Right cardiac atrium (tissue), 5 donors: Measurements from ENCODE around the gene KMT2E. TPM values are rescaled to one million over a fixed set of nuclear protein-coding genes. Genes with fewer than 3 reads are reported as not detected.
A peak's percentile ranks its signal among the peaks of the same experiment; 100 is the strongest.

Experiments used
- ATAC-seq, 2 donors: fragments of 200-7000 bp; cut with Tn5 transposase; one replicate each; pipeline versions ENCODE4 v1.8.0 to v1.9.1; 2020; ENCODE audit warnings: moderate library complexity in 2 of 2, mild to moderate bottlenecking in 1 of 2
- DNase-seq, 3 donors: peaks; one replicate each; pipeline ENCODE4 v3.0.0-alpha.2; 2020
- H3K27ac ChIP-seq: one replicate; pipeline ENCODE4 v1.5.1; 2013; ENCODE audit warnings: mild to moderate bottlenecking, low read length, control low read depth, moderate library complexity
- H3K27me3 ChIP-seq: one replicate; pipeline ENCODE4 v1.6.1; 2013; ENCODE audit not compliant: control insufficient read depth, insufficient read depth
- H3K4me1 ChIP-seq: one replicate; pipeline ENCODE4 v1.6.1; 2013; ENCODE audit warnings: low read length; ENCODE audit not compliant: control insufficient read depth, insufficient read depth
- H3K4me3 ChIP-seq: one replicate; pipeline ENCODE4 v1.5.1; 2013; ENCODE audit warnings: low read length, control low read depth
- H3K9me3 ChIP-seq: one replicate; pipeline ENCODE4 v1.6.1; 2013; ENCODE audit warnings: low read length; ENCODE audit not compliant: control insufficient read depth
- WGBS: extraction: QIAGEN DNeasy Blood & Tissue Kit; methylation state at CpG from one replicate; pipeline ENCODE4 v1.1.7; 2013; 5-methylcytosine and 5-hydroxymethylcytosine counted together
- intact Hi-C, 4 donors: fragments of 100-400 bp; cut with DNase I; formaldehyde crosslinking; loops; one replicate each; pipeline versions ENCODE4 v1.11.0 to v1.14.0; 2022 to 2023
- polyA plus RNA-seq: library from polyadenylated mRNA; stranded (reverse); fragments of 200-250 nt; gene quantifications from one replicate; pipeline ENCODE4 v1.2.3, GENCODE V29; 2013
- total RNA-seq, 4 donors: library from RNA; stranded (reverse); fragmentation: NEBNext Ultra II Directional; extraction: Animal tissue kit (Norgen Biotek cat#: 25700); gene quantifications; one replicate each; pipeline ENCODE4 v1.2.1, GENCODE V29; 2021
- donor health status: healthy with polysubstance abuse.
- donor health status: DM: no; HTN: yes; CAD: no.
- donor health status: DM: no; HTN: no; CAD: no.
- donor health status: DM: no; HTN: yes; CAD: no; lungs with severe emphysema.
- donor health status: DM: yes; HTN: yes; CAD: no.

Gene KMT2E
- total and polyA plus RNA-seq, 5 donors: 17.8 to 73.1 (median 57.2) TPM

DNA sequence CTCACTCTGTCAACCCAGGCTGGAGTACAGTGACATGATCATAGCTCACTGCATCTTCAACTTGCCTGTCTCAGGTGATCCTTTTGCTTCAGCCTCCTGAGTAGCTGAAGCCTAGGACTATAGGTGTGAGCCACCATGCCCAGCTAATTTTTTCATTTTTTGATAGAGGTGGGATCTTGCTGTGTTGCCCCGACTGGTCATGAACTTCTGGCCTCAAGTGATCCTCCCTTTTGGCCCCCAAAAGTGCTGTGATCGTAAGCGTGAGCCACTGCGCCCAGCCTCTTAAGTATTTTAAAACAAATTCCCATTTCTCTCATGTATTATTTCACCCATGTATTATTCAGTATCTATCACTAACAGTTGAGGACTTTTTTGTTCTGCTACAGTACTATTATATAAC, 43.5 kb downstream of the KMT2E start:
- intact Hi-C loops: no loop called here
- no peak overlapping the region for H3K27ac ChIP-seq
- no peaks in the 10 kb centered on the region for H3K9me3 ChIP-seq
- no peak overlapping the region for H3K4me3 ChIP-seq
- H3K27me3 ChIP-seq: no peaks in the 10 kb centered on the region
- ATAC-seq (peak in 1 of 2 donors; percentile 22), DNase-seq (no peak)
- WGBS: 96% methylated on average over 4 of the region's 4 CpGs
- peaks cover 3% of the 10 kb centered on the region for H3K4me1 ChIP-seq

- WGBS: 86% methylated on average over 4 of the region's 4 CpGs
- no peak overlapping the region for H3K27ac ChIP-seq
- no peak overlapping the region for H3K4me3 ChIP-seq
- peaks cover 3% of the 10 kb centered on the region for H3K4me1 ChIP-seq
- intact Hi-C loops: no loop called here
- H3K9me3 ChIP-seq: no peaks in the 10 kb centered on the region
- ATAC-seq: peak; percentile 18 to 41
- DNase-seq: no peak
- H3K27me3 ChIP-seq: no peaks in the 10 kb centered on the region
Observed at GRCh38 chr7:105060437-105060836, 46.4 kb downstream of the KMT2E start.

DNA sequence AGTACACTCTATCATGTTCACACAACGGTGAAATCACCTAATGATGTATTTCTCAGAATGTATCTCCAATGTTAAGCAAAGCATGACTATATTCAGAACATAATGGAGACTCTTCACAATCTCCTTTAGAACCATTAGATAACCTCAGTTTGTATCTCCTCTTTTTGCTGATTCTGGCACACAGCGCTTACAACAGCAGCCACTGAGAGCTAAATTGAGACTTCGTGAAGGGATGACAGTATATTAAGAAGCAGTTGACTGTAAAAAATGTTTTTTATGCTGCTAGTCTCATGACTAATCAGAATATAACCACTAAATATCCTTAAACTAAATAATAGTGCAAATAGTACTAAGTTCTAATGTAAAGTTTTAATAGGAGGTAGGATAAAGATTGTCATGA, 46.9 kb downstream of the KMT2E start:
- Histone ChIP-seq H3K4me1 (peaks cover 3% of the 10 kb centered on the region), H3K27me3 (no peaks in the 10 kb centered on the region), H3K27ac (no peak overlapping the region), H3K9me3 (no peaks in the 10 kb centered on the region), H3K4me3 (no peak overlapping the region)
- WGBS: 39% methylated on average over 3 of the region's 3 CpGs
- ATAC-seq: peak; percentile 55 to 64
- DNase-seq: no peak
- intact Hi-C loops: no loop called here

DNA sequence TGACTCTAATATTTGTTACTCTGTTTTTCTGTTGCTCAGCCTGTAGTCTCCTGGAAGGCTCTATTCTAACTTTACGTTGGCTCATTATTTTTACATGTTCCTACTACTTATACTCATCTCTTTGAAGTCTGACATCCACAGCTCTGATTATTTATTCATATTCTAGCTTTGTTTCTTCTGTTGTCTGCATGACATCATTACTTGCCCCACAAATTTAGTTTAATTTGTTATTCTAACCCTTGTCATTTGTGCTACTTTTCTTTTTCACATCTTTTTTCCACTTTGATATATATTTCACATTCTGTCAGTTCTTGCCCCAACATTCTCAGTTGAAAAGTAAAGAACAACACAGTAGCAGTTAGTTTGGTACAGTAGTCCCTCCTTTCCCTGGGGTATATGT, 51.1 kb downstream of the KMT2E start:
- DNase-seq (no peak), ATAC-seq (no peak)
- Histone ChIP-seq H3K4me3 (no peak overlapping the region), H3K9me3 (no peaks in the 10 kb centered on the region), H3K27ac (no peak overlapping the region), H3K27me3 (no peaks in the 10 kb centered on the region), H3K4me1 (no peaks in the 10 kb centered on the region)
- 81% methylated on average over 1 of the region's 1 CpG for WGBS
- intact Hi-C loops: no loop called here

DNA sequence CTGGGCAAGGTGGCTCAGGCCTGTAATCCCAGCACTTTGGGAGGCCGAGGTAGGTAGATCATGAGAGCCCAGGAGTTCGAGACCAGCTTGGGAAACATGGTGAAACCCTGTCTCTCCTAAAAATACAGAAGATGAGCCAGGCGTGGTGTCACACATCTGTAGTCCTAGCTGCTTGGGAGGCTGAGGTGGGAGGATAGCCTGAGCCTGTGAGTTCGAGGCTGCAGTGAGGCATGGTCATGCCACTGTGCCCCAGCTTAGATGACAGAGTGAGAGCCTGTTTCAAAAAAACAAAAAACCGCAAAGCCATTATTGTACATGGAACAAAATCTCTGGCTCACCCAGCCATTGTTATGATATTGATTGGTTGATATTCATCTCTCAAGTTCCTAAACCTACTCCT, 53.7 kb downstream of the KMT2E start:
- intact Hi-C loops: no loop called here
- DNase-seq: no peak
- no peaks in the 10 kb centered on the region for H3K9me3 ChIP-seq
- 97% methylated on average over 5 of the region's 5 CpGs for WGBS
- no peak overlapping the region for H3K27ac ChIP-seq
- H3K4me3 ChIP-seq: no peak overlapping the region
- no peaks in the 10 kb centered on the region for H3K27me3 ChIP-seq
- H3K4me1 ChIP-seq: no peaks in the 10 kb centered on the region
- peak in 1 of 2 donors; percentile 24 for ATAC-seq

GRCh38 chr7:105068886-105069285, 54.9 kb downstream of the KMT2E start:
- DNase-seq (no peak), ATAC-seq (peak in 1 of 2 donors; percentile 17)
- Histone ChIP-seq H3K4me1 (no peaks in the 10 kb centered on the region), H3K27ac (no peak overlapping the region), H3K9me3 (no peaks in the 10 kb centered on the region), H3K27me3 (no peaks in the 10 kb centered on the region), H3K4me3 (no peak overlapping the region)
- intact Hi-C loops: no loop called here
- WGBS: 82% methylated on average over 1 of the region's 1 CpG

DNA sequence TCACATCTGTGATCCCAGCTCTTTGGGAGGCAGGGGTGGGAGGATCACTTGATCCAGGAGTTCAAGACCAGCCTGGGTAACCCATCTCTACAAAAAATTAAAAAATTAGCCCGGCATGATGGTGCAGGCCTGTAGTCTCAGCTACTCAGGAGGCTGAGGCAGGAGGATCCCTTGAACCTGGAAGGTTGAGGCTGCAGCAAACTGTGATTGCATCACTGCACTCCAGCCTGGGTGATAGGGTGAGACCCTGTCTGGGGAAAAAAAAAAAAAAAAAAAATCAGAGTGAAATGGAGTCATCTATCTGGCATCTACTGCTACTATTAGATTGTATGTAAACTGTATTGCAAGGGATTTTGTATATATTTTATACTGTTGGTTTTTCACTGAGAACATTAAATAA, 59.1 kb downstream of the KMT2E start:
- ATAC-seq (no peak), DNase-seq (no peak)
- WGBS: 100% methylated on average over 1 of the region's 1 CpG
- H3K27ac ChIP-seq: no peak overlapping the region
- H3K4me3 ChIP-seq: no peak overlapping the region
- intact Hi-C loops: no loop called here
- H3K9me3 ChIP-seq: no peaks in the 10 kb centered on the region
- H3K4me1 ChIP-seq: no peaks in the 10 kb centered on the region
- no peaks in the 10 kb centered on the region for H3K27me3 ChIP-seq

- intact Hi-C loops: no loop called here
- 95% methylated on average over 6 of the region's 6 CpGs for WGBS
- H3K9me3 ChIP-seq: no peaks in the 10 kb centered on the region
- H3K4me1 ChIP-seq: no peaks in the 10 kb centered on the region
- DNase-seq: no peak
- no peaks in the 10 kb centered on the region for H3K27me3 ChIP-seq
- ATAC-seq: peak in 1 of 2 donors; percentile 44
- no peak overlapping the region for H3K27ac ChIP-seq
- H3K4me3 ChIP-seq: no peak overlapping the region
Observed at GRCh38 chr7:105079348-105079747, 65.3 kb downstream of the KMT2E start.

DNA sequence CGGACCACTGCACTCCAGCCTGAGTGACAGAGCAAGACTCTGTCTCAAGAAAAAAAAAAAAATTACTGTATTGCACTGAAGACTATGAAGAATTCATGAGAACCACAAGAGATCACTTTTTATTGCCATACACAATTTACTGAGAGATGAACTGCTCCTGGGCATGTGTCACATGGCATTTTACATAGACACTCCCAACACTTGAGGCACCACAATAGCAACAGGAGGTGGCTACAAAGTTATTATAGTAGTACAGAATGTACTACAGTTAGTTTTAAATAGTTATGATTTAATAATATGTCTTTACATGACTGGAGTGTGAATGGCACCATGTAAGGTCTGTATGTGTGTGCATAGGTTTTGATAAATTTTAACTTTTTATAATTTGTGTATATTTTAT, 70.6 kb downstream of the KMT2E start:
- intact Hi-C loops: no loop called here
- Histone ChIP-seq H3K27ac (no peak overlapping the region), H3K4me1 (peaks cover 1% of the 10 kb centered on the region), H3K27me3 (no peaks in the 10 kb centered on the region), H3K4me3 (no peak overlapping the region), H3K9me3 (no peaks in the 10 kb centered on the region)
- WGBS: 97% methylated on average over 1 of the region's 1 CpG
- ATAC-seq (peak; percentile 52 to 74), DNase-seq (no peak)

DNA sequence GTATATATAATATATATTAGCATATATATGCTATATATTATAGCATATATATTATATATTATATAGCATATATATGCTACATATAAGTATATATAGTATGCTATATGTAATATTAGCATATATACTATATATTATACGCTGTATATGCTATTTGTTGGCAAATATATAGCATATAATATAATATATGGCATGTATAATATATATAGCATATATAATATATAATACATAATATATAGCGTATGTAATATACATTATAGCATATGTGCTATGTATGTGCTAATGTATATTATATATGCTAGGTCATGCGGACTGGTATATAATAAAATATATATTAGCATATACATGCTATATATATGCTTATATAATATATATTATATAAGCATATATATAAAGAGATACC, 72.8 kb downstream of the KMT2E start:
- Histone ChIP-seq H3K9me3 (no peaks in the 10 kb centered on the region), H3K27me3 (no peaks in the 10 kb centered on the region), H3K4me3 (no peak overlapping the region), H3K27ac (no peak overlapping the region), H3K4me1 (peaks cover 1% of the 10 kb centered on the region)
- 97% methylated on average over 3 of the region's 3 CpGs for WGBS
- DNase-seq: no peak
- intact Hi-C loops: no loop called here
- no peak for ATAC-seq

DNA sequence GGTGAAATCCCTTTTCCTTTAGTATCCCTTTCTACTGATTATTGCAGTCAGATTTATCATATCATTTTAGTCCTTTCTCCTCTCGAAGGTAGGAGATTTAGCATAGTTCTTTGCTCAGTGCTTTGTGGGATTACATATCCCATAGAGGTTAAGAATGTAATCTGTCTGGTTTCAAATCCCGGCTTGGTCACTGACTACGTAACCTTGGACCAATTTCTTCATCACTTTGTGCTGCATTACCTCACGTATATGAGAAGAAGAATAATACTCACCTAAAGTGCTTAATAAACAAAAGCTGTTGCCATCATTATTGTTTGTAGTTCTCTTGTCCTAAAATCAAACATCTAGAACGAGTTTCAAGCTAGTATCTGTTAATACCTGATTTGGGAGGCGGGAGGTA, 74.0 kb downstream of the KMT2E start:
- intact Hi-C loops: no loop called here
- DNase-seq: no peak
- H3K4me1 ChIP-seq: peaks cover 1% of the 10 kb centered on the region
- 91% methylated on average over 6 of the region's 6 CpGs for WGBS
- H3K27me3 ChIP-seq: no peaks in the 10 kb centered on the region
- no peak for ATAC-seq
- no peaks in the 10 kb centered on the region for H3K9me3 ChIP-seq
- H3K27ac ChIP-seq: no peak overlapping the region
- H3K4me3 ChIP-seq: no peak overlapping the region

GRCh38 chr7:105088456-105088855, 74.5 kb downstream of the KMT2E start:
- intact Hi-C loops: no loop called here
- H3K9me3 ChIP-seq: no peaks in the 10 kb centered on the region
- no peaks in the 10 kb centered on the region for H3K27me3 ChIP-seq
- H3K4me3 ChIP-seq: no peak overlapping the region
- DNase-seq: no peak
- ATAC-seq: no peak
- H3K4me1 ChIP-seq: peaks cover 1% of the 10 kb centered on the region
- WGBS: 83% methylated on average over 2 of the region's 2 CpGs
- H3K27ac ChIP-seq: no peak overlapping the region
